ENCODE measurements around the gene SAMD8.

The SAMD8 gene

DNA sequence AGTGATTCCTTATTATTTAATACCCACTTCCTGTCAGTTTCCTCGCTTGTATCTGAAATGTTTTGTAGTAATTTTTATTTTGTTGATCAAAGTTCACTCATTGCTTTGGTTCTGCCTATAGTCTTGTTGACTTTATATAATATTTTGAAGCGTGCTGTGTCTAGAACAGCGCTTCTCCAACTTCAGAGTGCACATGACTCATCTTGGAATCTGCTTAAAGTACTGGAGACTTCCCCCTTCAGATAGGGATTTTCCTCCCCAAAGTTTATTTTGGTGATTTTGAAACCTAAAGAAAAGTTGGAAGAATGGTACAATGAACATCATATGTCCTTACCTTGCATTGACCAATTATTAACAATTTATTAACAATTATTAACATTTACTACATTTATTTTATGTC is 118.5 kb downstream of the SAMD8 start:
- DNase-seq, result no peak

DNA sequence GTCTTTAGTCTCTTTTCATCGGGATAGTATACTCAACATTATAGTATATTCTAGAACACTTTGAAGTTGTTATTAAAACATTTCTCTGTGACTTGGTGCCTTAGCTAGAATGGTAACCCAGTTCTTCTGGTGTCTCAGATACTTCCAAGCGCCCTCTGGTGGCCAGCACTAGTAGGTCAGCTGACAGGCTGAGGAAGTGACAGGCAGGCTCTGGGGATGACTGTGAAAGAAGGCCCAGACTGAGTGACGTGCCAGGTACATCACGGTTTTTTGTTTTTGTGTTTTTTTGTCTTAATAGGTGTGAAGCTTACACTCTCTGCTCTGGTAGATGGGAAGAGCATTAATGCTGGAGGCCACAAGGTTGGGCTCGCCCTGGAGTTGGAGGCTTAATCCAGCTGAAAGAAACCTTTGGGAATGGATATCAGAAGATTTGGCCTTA is 119.2 kb downstream of the SAMD8 start:
- peak; percentile 74 for DNase-seq
